GM12872 (cell line): ENCODE results near the gene TRMU.

Source experiments
- TF ChIP-seq, protein P1 (sequence below): IDR thresholded peaks from 3 replicates; pipeline ENCODE4 v1.5.1; 2011; ENCODE audit warnings: low read depth, mild to moderate bottlenecking, low read length, moderate library complexity; ENCODE audit not compliant: insufficient read depth

Gene TRMU

DNA sequence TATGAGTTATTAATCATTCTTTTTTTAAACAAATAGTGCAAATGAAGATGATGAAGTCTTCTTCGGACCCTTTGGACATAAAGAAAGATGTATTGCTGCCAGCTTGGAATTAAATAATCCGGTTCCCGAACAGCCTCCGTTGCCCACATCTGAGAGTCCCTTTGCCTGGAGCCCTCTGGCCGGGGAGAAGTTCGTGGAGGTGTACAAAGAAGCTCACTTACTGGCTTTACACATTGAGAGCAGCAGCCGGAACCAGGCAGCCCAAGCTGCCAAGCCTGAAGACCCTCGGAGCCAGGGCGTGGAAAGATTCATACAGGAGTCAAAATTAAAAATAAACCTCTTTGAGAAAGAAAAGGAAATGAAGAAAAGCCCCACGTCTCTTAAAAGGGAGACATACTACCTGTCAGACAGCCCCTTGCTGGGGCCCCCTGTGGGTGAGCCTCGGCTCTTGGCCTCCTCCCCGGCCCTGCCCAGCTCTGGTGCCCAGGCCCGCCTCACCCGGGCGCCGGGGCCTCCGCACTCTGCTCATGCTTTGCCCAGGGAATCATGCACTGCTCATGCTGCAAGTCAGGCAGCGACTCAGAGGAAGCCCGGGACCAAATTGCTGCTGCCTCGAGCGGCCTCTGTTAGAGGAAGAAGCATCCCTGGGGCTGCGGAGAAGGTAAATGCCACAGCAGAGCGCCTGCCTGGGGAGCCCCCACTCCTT is 27.1 kb upstream of the TRMU start:
- TF ChIP-seq, protein P1, sequence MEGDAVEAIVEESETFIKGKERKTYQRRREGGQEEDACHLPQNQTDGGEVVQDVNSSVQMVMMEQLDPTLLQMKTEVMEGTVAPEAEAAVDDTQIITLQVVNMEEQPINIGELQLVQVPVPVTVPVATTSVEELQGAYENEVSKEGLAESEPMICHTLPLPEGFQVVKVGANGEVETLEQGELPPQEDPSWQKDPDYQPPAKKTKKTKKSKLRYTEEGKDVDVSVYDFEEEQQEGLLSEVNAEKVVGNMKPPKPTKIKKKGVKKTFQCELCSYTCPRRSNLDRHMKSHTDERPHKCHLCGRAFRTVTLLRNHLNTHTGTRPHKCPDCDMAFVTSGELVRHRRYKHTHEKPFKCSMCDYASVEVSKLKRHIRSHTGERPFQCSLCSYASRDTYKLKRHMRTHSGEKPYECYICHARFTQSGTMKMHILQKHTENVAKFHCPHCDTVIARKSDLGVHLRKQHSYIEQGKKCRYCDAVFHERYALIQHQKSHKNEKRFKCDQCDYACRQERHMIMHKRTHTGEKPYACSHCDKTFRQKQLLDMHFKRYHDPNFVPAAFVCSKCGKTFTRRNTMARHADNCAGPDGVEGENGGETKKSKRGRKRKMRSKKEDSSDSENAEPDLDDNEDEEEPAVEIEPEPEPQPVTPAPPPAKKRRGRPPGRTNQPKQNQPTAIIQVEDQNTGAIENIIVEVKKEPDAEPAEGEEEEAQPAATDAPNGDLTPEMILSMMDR: no peak

DNA sequence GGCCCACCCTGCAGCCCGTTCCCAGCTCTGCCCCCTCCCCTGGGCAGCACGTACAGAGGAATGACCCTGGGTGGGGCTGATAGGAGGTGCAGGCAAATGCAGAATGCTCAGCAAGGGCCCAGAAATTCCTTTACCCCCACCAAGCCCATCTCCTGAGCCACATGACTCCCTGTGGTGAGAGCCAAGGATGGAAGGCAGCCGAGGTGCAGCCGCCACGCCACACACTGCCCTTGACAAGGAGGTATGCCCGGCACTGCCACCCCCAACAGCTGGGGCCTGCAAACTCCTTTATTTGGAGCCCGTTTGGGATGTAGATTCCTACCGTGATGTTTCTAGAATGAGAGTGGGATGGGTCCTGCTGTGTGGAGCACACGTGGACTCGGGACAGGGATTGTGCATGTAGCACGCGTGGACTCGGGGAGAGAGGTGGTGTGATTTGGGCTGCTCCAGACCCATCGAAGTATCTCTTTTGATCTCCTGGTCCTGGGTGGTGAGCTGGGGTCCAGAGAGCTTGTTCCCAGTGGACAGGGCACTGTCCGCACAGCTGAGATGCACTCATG is 25.9 kb upstream of the TRMU start:
- TF ChIP-seq, protein P1: no peak

DNA sequence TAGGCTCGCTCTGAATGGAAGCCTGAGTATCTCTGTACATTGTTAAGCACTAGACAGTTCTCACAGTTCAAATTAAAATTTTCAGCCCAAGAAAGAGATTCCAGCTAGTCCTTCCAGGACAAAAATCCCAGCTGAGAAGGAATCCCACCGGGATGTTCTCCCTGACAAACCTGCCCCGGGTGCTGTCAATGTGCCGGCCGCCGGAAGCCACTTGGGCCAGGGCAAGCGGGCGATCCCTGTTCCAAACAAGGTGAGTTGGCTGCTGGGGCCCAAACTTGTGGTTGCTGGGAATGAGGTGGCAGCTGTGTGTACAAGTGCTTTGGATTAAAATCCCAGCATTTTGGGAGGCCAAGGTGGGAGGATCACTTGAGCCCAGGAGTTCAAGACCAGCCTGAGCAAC is 23.5 kb upstream of the TRMU start:
- TF ChIP-seq, protein P1: no peak

DNA sequence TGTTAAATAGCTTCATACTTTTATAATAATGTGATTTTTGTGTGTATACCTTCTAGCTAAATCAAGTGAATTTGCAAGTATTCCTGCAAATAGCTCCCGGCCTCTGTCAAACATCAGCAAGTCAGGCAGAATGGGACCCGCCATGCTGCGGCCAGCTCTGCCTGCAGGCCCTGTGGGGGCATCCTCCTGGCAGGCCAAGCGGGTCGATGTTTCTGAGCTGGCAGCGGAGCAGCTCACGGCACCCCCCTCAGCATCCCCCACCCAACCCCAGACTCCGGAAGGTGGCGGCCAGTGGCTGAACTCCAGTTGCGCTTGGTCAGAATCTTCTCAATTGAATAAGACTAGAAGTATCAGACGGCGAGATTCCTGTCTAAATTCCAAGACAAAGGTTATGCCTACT is 19.5 kb upstream of the TRMU start:
- TF ChIP-seq, protein P1: no peak

DNA sequence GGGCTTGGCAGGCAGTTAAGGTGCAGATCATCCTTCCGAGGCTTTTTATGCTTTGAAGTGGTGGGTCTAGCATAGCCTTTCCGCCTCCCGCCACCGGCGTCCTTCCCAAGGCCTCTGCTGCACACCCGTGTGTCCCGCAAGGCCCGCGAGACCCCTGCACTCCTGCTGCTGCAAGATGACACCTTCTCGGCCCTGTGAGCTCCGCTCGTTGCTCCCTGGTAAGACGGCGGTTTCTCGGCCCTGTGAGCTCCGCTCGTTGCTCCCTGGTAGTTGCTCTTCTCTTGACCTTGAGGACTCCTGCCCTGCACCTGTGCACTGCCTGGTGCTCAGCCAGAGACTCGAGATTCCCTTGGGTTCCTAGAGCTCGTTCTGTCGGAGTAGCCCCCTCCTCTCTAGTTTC is 17.9 kb upstream of the TRMU start:
- TF ChIP-seq, protein P1: no peak

DNA sequence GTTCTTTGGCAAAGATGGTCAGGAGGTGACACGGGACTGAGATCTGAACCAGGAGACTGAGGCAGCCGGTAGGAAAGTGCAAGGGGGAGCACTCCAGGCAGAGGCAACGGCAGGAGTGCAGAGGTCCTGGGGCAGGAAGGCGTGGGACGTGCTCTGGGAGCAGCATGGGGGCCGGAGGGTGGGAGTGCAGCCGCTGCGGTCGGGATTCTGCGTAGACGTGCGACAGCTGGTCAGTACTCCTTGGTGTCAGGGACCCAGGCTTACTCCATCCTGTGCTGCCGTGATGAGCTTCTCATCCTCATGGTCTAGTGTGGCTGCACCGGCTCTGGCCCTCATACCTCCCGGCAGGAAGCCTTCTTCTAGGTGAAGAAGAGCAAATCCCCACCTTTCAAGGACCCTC is 16.9 kb upstream of the TRMU start:
- TF ChIP-seq, protein P1: no peak

DNA sequence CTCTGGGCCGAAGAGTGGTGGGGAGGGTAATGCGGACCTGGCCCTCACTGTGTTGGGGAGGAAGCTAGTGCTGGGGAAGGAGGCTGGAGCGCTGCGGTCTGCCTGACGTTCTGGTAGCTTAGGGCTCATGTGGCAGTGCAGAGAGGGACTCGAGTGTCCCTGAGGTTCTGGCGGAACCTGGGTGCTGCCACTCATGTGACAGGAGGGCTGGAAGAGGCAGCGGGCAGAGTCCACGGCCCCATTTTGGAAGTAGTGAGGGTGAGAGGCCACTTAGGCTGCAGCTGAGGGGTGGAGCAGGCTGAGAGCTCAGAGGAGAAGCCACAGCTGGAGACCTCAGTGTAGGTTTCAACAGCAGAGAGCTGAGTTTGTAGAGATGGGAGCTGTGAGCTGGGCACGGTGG is 16.2 kb upstream of the TRMU start:
- TF ChIP-seq, protein P1: no peak
